ENCODE results near the gene CCDC7. TPM values are rescaled to one million over a fixed set of nuclear protein-coding genes. Genes with fewer than 3 reads are reported as not detected.

Gene CCDC7
- total RNA-seq, 1 donor from 2014 or later = 22.8 TPM

- Histone ChIP-seq H3K27ac (no peak overlapping the region), H3K4me1 (peaks cover 7% of the 10 kb centered on the region), H3K36me3 (no peaks in the 10 kb centered on the region), H3K9me3 (no peaks in the 10 kb centered on the region), H3K27me3 (ENCODE audit: low read depth) (no peaks in the 10 kb centered on the region), H3K4me3 (no peak overlapping the region)
- TF ChIP-seq, protein P1, sequence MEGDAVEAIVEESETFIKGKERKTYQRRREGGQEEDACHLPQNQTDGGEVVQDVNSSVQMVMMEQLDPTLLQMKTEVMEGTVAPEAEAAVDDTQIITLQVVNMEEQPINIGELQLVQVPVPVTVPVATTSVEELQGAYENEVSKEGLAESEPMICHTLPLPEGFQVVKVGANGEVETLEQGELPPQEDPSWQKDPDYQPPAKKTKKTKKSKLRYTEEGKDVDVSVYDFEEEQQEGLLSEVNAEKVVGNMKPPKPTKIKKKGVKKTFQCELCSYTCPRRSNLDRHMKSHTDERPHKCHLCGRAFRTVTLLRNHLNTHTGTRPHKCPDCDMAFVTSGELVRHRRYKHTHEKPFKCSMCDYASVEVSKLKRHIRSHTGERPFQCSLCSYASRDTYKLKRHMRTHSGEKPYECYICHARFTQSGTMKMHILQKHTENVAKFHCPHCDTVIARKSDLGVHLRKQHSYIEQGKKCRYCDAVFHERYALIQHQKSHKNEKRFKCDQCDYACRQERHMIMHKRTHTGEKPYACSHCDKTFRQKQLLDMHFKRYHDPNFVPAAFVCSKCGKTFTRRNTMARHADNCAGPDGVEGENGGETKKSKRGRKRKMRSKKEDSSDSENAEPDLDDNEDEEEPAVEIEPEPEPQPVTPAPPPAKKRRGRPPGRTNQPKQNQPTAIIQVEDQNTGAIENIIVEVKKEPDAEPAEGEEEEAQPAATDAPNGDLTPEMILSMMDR (IDR thresholded peaks at IDR 0.05) = no peak
- intact Hi-C loops (cut with DNase I) = no loop called here
- ATAC-seq (peak; percentile 27 to 31), DNase-seq (no peak)
Measured at GRCh38 chr10:32413513-32413912, 32.4 kb upstream of the CCDC7 start.

- Histone ChIP-seq H3K9me3 (no peaks in the 10 kb centered on the region), H3K36me3 (no peaks in the 10 kb centered on the region), H3K27me3 (ENCODE audit: low read depth) (no peaks in the 10 kb centered on the region), H3K27ac (no peak overlapping the region), H3K4me3 (no peak overlapping the region), H3K4me1 (peaks cover 7% of the 10 kb centered on the region)
- no peak for DNase-seq
- no peak for ATAC-seq
- intact Hi-C loops (cut with DNase I) = no loop called here
- TF ChIP-seq, protein P1 (IDR thresholded peaks at IDR 0.05) = no peak
Measured at GRCh38 chr10:32415361-32415760, 30.6 kb upstream of the CCDC7 start.

GRCh38 chr10:32417911-32418547 lies 27.9 kb upstream of the CCDC7 start:
- ATAC-seq (peak in 1 of 2 donors; percentile 50), DNase-seq (no peak)
- H3K4me1 ChIP-seq = no peaks in the 10 kb centered on the region
- no peaks in the 10 kb centered on the region for H3K9me3 ChIP-seq
- H3K27me3 ChIP-seq (ENCODE audit: low read depth) = no peaks in the 10 kb centered on the region
- no peak overlapping the region for H3K4me3 ChIP-seq
- intact Hi-C loops (cut with DNase I) = no loop called here
- no peak overlapping the region for H3K27ac ChIP-seq
- H3K36me3 ChIP-seq = no peaks in the 10 kb centered on the region
- TF ChIP-seq, protein P1 (IDR thresholded peaks at IDR 0.05) = no peak

- H3K27ac ChIP-seq = no peak overlapping the region
- H3K9me3 ChIP-seq = no peaks in the 10 kb centered on the region
- no peak for DNase-seq
- H3K4me3 ChIP-seq = no peak overlapping the region
- no peak for ATAC-seq
- TF ChIP-seq, protein P1 (IDR thresholded peaks at IDR 0.05) = no peak
- intact Hi-C loops (cut with DNase I) = no loop called here
- no peaks in the 10 kb centered on the region for H3K27me3 ChIP-seq (ENCODE audit: low read depth)
- no peaks in the 10 kb centered on the region for H3K36me3 ChIP-seq
- no peaks in the 10 kb centered on the region for H3K4me1 ChIP-seq
Measured at GRCh38 chr10:32418572-32418971, 27.4 kb upstream of the CCDC7 start.

GRCh38 chr10:32419615-32420014 lies 26.3 kb upstream of the CCDC7 start:
- Histone ChIP-seq H3K36me3 (no peaks in the 10 kb centered on the region), H3K4me1 (no peaks in the 10 kb centered on the region), H3K4me3 (no peak overlapping the region), H3K9me3 (no peaks in the 10 kb centered on the region), H3K27me3 (ENCODE audit: low read depth) (no peaks in the 10 kb centered on the region), H3K27ac (no peak overlapping the region)
- DNase-seq (no peak), ATAC-seq (no peak)
- intact Hi-C loops (cut with DNase I) = no loop called here
- TF ChIP-seq, protein P1 (IDR thresholded peaks at IDR 0.05) = no peak
